TTC549 (cell line): Measurements from ENCODE around the gene DHRS7C.

Experiments used
- FAIRE-seq: peaks from 2 replicates; lab custom pipeline; 2012; peaks lifted over from hg19 to GRCh38; lab: Jason Lieb, UNC

DHRS7C gene, protein sequence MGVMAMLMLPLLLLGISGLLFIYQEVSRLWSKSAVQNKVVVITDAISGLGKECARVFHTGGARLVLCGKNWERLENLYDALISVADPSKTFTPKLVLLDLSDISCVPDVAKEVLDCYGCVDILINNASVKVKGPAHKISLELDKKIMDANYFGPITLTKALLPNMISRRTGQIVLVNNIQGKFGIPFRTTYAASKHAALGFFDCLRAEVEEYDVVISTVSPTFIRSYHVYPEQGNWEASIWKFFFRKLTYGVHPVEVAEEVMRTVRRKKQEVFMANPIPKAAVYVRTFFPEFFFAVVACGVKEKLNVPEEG

DNA sequence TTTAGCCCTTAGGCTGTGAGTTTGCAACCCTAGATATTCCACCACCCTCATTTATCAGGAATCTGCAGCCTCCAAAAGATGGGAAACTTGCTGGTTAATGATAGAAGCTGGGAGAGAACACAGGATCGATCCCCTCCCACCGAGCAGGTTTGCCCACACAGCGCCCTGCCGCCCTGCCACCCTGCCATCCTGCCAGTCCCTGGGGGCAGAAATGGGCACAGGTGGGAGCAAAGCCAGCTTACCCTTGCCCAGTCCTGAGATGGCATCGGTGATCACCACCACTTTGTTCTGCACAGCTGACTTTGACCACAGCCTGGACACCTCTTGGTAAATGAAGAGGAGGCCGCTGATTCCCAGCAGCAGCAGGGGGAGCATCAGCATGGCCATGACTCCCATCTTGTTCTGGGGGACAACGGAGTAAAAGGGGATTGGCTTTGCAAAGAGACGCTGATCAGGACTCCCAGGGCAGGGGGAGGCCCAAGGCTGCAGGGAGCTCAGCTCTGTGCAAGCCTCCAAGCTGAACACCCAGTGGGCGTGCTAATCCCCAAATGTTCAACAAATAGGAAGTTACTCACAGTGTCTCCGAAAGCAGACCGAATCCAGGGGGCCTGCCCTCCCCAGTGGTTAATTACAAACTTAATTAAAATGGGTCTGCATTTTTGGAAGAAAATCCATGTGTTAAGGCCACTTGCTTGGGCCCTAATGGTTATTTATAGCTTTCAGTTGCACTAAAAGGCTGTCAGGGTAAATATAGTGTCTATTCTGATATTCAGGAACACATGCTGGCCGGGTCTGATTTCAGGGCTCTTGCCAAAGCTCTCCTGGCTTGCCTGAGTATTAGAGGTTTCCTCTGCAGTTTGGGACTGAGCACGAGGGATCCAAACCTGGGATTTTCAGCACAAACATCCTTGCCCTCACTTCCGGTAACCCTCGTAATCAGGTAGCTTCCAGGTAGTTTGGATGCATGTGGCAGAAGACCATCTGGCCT, at the start of gene DHRS7C:
DHRS7C (minus strand) TSS at position 704 of the 988 bp plus-strand sequence; CDS start at position 396, 308 bp downstream.
- no peak for FAIRE-seq

DNA sequence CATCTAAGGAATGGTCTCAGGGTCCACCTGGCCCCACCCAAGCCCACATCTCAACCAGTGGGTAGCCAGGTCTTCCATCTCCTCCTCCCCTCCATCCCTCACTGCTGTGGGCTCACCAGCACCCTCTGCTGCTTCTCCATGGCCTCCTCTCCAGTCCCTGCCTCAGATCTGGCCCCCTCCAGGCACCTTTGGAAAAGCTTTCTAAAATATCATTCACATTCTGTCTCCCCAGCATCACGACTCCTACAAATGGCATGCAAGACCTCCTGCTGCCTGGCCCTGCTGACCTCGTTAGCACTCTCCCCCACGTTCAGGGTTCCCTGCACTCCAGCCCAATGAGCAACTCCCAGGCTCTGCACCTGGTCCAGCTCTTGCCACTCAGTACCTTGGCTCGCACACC, 48.0 kb upstream of the DHRS7C start:
- FAIRE-seq, result no peak

DNA sequence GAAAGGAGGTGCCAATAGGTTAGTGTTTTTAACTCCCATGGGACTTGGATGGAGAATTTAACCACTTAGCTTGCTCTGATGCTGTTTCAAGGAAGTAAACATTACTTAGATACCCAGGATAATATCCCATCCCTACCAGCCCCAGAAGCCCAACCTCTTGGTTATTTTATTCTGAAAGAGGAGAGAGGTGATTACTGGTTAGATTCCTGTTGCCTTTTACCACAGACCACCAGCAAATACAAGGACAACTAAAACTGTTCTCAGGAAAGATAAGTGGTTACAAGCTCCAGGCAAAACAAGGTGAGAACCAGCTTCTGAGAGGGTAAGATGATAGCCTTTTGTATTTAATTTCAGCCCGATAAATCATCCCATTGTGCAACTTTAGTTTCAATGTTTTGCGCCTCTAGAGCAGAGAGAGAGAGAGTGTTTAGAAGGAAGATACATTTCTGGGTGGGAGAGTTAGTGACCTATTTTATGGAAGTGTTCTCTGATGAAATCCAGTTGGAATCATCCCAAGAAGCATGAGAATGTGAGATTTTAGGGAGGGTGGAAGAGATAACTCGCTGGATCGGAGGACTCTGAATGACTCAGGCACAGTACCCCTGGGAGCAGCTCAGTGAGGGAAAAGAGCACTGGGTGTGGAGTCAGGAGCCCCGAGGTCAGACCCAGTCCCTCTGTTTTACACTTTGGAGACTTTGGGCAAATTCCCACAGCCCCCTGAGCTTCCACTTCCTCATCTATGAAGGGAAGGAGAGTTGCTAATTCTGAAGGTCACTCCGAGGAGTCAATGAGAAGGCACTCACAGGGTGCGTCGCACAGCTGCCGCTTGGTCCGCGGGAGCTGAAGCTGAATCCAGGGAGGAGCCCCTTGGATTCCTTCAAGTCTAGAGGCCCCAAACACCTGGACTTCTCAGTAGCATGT, 46.4 kb upstream of the DHRS7C start:
- no peak for FAIRE-seq

DNA sequence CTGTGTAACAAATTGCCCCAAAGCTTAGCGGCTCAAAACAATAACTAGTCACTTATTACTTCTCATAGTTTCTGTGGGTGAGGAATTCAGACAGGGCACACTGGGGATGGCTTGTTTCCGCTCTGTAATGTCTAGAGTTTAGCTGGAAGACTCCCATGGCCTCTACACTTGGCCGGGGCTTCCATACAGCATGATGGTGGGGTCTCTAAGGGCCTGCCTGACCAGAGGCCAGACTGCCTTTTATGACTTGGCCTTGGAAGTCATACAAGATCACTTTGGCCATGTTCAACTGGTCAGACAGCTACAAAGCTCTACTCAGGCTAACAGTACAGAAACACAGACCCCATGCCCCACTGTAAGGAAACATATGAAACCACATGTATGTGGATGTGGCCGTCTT, 42.5 kb upstream of the DHRS7C start:
- no peak for FAIRE-seq

DNA sequence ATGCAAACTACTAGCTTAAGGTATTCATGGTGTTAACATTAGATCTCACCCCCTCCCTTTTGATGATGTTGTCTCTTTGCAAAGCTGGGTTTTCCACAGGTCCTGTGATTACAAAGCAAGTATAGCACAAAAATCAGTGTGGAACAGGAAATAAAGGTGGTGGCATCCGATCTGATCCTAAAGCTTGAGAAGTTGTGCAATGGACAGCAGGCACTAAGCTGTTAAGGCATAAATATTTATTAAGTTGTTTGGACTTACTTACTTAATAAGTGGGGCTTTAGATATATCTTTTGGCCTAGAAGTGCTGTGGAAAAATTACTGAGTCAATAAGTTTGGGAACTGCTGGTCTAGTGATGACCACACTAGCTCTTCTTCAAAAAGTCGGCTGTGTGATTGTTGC, 39.3 kb upstream of the DHRS7C start:
- no peak for FAIRE-seq

DNA sequence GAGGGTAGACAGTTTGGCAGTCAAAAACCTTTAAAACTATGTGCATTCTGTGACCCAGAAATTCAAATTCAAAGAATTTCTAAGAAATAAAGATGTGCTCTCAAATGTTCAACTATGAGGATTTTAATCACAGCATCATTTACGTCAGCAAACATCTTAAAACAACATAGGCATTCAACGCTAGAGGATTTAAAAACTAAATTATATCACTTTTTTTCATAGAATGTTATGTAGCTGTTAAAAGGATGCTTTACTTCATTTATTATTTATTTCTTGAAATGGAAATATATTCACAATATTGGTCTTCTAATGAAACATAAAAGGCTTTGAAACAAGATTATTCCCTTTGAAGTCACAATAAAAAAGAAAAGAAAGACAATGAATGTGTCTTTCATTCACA, 38.0 kb upstream of the DHRS7C start:
- FAIRE-seq, result peak; percentile 32

DNA sequence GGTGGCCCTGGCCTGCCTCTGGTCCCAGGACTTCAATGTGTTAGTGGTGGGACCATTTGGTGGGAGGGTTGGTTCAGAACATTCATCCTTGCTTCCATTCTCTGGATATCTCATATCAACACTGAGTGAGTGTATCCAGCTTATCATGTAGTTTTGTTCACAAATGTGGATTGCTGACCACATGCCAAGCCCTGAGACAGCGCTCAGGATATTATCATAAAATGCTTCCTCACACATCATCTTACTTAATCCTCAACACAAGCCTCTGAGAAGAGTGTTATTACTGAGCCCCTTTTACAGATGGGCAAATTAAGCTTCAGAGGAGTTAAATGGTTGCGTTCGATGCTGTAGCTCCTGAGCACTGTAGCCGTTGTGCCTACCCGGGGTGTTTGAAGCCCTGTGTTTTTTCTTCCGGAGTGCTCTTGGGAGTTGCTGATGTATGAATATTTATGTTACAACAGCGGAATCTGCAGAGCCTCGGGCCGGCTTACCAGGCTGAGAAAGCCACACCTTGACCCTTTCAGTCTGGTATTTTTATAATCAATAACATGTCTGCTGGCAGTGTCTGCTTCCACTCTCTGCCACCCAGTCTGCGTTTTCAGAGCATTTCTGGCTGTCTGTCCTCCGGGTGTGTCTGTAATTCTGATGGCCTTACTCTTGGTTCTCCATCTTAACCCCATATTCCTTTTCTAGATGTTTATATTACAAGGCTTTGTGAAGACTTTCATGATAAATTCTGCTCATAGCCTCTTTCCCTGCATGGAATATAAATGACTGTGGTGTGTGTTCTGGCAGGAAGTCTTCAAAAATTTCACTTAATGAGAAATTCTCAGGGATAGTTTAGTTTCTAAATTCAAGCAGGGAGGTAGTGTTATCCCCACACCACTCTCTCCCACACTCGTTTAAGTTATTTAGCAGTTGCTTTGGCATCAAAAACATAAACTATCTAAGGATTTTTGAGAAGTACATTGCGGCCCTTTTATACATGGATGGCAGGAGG, 37.2 kb upstream of the DHRS7C start:
- no peak for FAIRE-seq

DNA sequence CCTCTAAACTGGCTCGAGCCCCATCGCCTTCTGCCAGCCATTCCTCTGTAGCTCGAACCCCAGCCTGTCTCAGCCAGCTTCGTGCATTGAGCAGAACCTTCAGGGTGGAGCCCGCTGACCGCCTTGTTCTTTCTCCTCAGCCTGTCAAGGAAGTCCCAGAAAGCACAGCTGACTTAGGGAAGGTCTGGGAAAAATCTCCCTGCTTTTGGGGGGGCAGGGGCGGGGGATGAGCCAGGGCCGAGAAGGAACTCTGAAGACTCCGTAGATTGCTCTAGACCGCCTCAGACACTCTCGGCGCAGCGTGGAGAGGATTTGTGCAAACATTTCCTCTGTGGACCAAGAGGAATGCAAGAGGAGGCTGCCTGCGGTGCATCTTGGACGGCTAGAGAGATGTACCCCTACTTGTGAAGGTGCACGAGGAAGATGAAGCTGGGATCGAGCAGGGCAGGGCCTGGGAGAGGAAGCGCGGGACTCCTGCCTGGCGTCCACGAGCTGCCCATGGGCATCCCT, 34.3 kb upstream of the DHRS7C start, which contains the start of gene GLP2R:
GLP2R (plus strand) TSS at position 284 of the 510 bp plus-strand sequence; CDS start at position 424, 140 bp downstream.
- FAIRE-seq, result no peak

DNA sequence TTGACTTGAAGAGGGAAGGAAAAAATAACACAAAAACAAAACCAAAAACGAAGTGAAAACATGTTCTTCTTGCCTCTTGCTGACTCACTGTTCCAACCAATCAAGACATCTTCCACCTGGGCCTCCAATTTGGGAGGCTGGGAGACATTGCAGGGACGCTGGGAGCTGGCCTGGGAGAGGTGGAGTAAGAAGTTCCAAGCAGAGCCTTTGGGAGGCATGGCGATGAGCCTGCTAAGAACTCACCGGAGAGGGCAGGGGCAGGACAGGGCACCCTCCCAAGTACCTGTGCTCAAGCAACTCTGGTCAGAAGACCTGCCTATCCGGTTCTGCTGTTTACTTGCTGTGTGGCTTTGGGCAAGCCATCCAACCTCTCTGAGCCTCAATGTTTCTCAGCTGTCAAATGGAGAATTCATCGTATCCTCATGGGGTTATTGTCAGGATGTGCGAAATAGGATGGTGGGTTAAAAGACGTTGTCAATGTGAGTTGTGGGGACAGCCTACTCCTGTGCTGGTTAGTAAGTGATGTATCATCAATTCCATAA, 33.5 kb upstream of the DHRS7C start:
- FAIRE-seq, result no peak

DNA sequence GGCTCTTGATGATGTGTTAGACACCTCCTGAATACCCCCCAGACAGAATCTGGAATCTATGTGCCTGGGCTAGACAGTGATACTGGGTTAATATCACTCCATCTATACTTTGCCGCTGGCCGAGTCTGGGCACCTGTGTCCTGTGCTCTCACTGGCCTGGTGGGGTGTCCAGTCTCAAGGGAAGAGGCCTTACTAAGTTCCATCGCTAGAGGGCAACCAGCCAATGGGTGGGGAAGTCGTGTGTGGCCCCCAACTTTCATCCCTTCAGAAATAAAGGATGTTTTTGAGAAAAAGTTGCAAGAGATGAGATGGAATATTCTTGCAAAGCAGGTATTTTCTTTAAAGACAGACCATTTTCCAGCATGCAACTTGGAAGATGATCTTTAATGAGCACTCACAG, 32.7 kb upstream of the DHRS7C start:
- FAIRE-seq, result no peak

DNA sequence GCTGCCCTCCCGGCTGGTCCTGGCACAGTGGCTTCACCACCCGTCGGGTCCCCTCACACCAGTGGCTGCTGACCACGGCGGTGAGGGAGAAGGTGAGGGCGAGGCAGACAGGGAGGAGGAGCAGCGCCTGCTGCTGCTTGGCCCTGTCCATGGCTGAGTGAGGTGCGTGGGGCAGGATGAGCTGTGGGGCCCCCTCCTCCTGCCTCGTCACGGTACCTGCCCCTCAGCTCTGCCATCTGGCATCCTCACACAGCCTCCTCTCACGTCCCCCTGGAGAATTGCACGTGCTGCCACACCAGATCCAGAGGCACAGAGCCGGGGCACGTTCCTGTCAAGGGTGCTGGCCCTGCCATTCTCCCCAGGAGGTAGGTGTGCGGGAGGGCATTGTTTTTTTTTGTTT, 30.5 kb upstream of the DHRS7C start, which contains the start of gene GSG1L2:
GSG1L2 (minus strand) TSS at position 159 of the 400 bp plus-strand sequence; CDS start at position 151, 8 bp downstream.
- no peak for FAIRE-seq

DNA sequence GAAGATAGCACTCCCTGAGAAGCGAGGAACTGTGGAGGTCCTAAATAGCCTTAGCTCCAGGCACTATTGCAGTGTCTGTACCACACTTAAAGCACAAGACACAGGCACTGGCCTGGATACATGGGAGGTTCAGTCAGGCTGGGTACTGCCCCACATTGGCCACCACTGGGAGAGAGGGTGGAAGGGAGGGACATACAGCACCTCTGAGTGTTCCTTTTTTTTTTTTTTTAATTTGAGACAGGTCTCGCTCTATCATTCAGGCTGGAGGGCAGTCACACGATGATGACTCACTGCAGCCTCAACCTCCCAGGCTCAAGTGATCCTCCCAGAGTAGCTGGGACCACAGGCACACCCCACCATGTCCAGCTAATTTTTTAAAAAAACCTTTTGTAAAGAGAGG, 29.1 kb upstream of the DHRS7C start:
- FAIRE-seq, result no peak

DNA sequence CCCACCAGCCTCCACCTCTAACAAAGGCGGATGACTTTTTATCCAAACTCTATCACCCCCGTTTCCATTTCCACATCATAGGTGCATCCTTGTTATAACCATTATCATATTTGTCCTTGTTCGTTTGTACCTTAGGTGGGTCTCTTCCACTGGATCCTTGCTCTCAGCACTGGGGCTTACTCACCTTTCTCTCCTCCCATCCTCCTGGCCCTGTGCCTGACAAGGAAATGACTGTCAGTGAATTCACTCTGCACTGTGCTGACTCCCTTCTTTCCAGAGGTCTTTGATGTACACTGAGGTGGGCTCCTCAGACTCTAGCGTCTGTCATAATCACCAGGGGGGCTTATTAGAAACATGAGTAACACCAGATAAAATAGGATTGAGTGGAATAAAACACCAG, 27.4 kb upstream of the DHRS7C start:
- no peak for FAIRE-seq

DNA sequence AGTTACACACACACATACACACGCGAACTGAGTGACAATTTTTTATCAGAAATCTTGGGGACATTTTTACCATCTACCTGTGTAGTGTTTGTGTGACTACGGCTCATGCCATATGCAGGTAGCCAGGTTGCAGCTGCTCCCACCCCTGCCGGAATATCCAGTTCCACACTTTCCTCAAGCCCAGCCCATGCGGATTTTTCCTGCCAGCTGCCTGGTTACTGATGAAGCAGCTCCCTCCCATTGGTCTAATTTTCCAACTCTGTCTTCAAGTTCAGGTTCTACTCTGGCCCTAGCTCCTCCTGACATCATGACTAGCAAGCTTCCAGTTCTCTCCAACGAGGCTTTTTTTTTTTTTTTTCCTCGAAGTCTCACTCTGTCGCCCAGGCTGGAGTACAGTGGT, 25.7 kb upstream of the DHRS7C start:
- FAIRE-seq, result peak; percentile 25

DNA sequence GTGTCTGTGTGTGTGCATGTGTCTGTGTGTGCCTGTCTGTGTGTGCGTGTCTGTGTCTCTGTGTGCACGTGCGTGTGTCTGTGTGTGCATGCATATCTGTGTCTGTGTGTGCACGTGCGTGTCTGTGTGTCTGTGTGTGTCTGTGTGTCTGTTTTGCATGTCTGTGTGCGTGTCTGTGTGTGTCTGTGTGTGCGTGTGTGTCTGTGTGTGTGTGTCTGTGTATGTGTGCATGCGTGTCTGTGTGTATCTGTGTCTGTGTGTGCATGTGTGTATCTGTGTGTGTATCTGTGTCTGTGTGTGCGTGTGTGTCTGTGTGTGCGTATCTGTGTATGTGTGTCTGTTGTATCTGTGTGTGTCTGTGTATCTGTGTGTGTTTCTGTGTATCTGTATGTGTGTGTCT, 25.1 kb upstream of the DHRS7C start:
- no peak for FAIRE-seq

DNA sequence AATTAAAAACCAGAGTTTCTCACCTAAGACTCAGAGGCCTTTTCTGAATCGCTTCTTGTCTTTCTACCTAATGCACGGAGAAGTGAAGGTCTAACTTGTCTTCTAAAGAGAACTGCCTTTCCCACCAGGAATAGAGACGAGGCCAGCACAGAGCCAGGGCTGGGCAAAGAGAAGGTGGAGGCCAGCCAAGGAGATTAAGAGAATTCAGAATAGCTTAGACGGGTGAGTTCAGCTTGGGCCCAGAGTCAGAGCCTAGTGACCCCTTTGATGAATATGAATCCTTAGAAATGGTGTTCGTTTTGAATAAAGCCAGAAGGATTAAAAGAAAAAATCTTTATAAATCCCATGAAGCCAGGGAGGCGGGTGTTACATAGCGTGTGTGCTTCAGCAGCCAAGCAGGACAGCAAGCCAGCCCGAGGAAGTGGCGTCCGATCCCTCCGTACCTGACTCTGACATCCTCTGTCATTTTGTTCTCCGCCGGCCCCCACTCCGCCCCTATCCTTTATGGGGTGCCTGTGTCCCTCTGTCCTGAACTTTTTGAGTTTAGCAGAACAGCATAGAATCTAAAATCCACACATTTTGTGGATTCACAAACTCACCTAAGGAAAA, 23.0 kb upstream of the DHRS7C start:
- FAIRE-seq, result no peak

DNA sequence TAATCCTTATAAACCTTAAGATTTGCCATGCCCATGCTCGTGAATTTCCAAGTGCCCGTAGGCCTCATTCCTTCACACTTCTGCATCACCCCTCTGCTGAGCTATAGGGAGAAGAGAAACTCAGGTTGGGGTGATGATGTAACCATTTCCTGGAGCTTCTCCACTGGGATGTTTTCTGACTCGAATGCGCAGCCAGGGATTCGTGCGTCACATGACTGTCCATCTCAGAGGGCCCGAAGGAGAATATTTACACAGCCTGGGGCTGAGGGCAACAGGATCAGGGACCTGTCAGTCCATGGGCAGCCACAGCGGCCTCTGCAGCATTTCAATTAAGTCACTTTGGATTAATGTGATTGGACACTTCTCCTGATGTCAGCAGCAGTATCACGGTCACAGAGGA, 21.8 kb upstream of the DHRS7C start:
- FAIRE-seq, result no peak

DNA sequence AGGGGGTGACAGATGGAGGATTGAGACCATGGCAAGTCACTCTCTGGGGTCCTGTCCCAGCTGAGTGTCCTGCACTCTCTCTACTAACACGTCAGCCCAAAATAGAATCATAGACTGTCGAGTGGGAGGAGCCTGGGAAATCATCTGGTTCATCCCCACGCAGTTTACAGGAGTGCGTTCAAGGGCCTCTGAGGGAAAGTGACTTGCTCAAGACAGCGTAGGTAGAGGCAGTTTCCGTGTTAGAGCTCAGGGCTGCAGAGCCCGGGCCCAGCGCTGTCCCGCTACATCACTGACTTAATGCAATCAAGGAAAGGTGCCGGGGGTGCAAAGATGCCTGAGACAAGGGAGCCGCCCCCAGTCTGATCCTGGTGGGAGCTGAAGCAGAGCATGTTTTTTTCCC, 20.1 kb upstream of the DHRS7C start:
- FAIRE-seq, result no peak

DNA sequence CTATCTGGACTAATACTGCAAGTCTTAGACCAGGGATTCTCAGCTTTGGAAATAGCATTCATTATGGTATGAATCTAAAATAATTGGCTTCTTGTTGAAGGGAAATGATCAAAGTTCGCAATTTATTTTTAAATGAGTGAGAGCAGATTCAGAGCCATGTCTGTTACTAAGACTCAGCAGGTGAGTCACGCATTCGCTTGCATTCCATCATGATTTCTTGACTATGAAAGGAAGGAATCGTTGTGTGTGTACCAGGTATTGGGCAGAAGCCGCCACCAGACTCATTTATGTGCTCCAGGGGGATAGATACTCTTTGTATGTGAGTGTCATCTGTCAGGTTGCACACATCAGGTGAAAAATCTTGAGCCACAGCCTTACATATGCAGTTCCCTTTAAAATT, 19.7 kb upstream of the DHRS7C start:
- FAIRE-seq, result no peak
